ENCODE data around the gene CWC15. TPM values are rescaled to one million over a fixed set of nuclear protein-coding genes. Genes with fewer than 3 reads are reported as not detected.
"Not testable (repeated sequence)": the region's sequence is repeated elsewhere in the genome, so short reads cannot be mapped to it uniquely, and the experiment has no call there.

The CWC15 gene
- 10 to 100 TPM; 41.5 to 68.3 TPM for total RNA-seq

- DNase-seq (ENCODE audit: low spot score) (peak; percentile 95), ATAC-seq (peak; percentile 100)
- peaks cover 10 to 20% of the 10 kb centered on the region in 2 donors for H3K27me3 Mint-ChIP-seq
- peaks cover 20 to 22% of the 10 kb centered on the region in 2 donors for H3K4me1 Mint-ChIP-seq (ENCODE audit: low read depth in 2 of 2)
- peaks cover 37% of the 10 kb centered on the region for H3K36me3 Mint-ChIP-seq
- no peaks in the 10 kb centered on the region for H3K9me3 Mint-ChIP-seq
- H3K4me3 Mint-ChIP-seq = peak within 1 kb of the TSS; percentile 99
- H3K27ac Mint-ChIP-seq = peak within 1 kb of the TSS; percentile 93 to 96
Observed at GRCh38 chr11:94973099-94973968, at the start of gene CWC15, which contains the start of gene KDM4D. CWC15 (minus strand) TSS chr11:94973556; CDS start chr11:94972185, 1,371 bp downstream. KDM4D (plus strand) TSS chr11:94973709; CDS start chr11:94997373, 23,664 bp downstream.

- ATAC-seq; DNase-seq (ENCODE audit: low spot score); H3K27ac Mint-ChIP-seq; H3K27me3 Mint-ChIP-seq; H3K4me1 Mint-ChIP-seq (ENCODE audit: low read depth in 2 of 2); H3K36me3 Mint-ChIP-seq; H3K4me3 Mint-ChIP-seq; H3K9me3 Mint-ChIP-seq: not testable (repeated sequence)
Observed at GRCh38 chr11:95021468-95021867, 48.1 kb upstream of the CWC15 start.

- ATAC-seq = no peak
- H3K9me3 Mint-ChIP-seq = no peaks in the 10 kb centered on the region
- DNase-seq (ENCODE audit: low spot score) = no peak
- H3K27me3 Mint-ChIP-seq = peaks cover 12 to 18% of the 10 kb centered on the region in 2 donors
- H3K4me1 Mint-ChIP-seq (ENCODE audit: low read depth in 2 of 2) = no peaks in the 10 kb centered on the region
- no peaks in the 10 kb centered on the region for H3K36me3 Mint-ChIP-seq
- no peak overlapping the region for H3K4me3 Mint-ChIP-seq
- no peak overlapping the region for H3K27ac Mint-ChIP-seq
Observed at GRCh38 chr11:95016139-95016538, 42.8 kb upstream of the CWC15 start.

GRCh38 chr11:95014184-95014821 lies 40.9 kb upstream of the CWC15 start:
- Mint-ChIP-seq H3K27me3 (peaks cover 16 to 32% of the 10 kb centered on the region in 2 donors), H3K36me3 (no peaks in the 10 kb centered on the region), H3K4me1 (ENCODE audit: low read depth in 2 of 2) (no peaks in the 10 kb centered on the region), H3K4me3 (no peak overlapping the region), H3K9me3 (no peaks in the 10 kb centered on the region), H3K27ac (no peak overlapping the region)
- no peak for ATAC-seq
- DNase-seq (ENCODE audit: low spot score) = no peak

DNA sequence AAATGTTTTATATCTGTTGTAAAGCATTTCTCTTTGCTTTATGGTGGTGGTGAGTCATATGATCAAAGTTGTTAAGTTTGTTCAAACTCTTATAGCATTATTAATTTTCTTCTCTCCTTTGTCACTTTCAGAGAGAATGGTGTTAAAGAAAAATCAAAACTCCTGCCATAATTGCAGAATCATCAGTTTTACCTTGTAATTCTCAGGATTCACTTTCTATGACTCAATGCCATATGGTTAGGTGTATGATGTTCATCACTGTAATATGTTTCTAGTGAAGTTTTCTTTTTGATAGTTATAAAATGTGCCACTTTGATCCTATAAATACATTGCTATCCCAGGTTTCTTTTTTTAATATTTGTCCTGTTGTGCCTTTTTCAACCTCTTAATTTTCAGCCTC lies 38.0 kb upstream of the CWC15 start:
- H3K27ac Mint-ChIP-seq = no peak overlapping the region
- H3K9me3 Mint-ChIP-seq = no peaks in the 10 kb centered on the region
- no peaks in the 10 kb centered on the region for H3K36me3 Mint-ChIP-seq
- no peaks in the 10 kb centered on the region for H3K4me1 Mint-ChIP-seq (ENCODE audit: low read depth in 2 of 2)
- ATAC-seq (no peak), DNase-seq (ENCODE audit: low spot score) (no peak)
- peaks cover 25 to 48% of the 10 kb centered on the region in 2 donors for H3K27me3 Mint-ChIP-seq
- no peak overlapping the region for H3K4me3 Mint-ChIP-seq

GRCh38 chr11:95005642-95006041 lies 32.3 kb upstream of the CWC15 start:
- ATAC-seq (no peak), DNase-seq (ENCODE audit: low spot score) (no peak)
- Mint-ChIP-seq H3K4me1 (ENCODE audit: low read depth in 2 of 2) (no peaks in the 10 kb centered on the region), H3K4me3 (no peak overlapping the region), H3K27me3 (peaks cover 31 to 43% of the 10 kb centered on the region in 2 donors), H3K36me3 (no peaks in the 10 kb centered on the region), H3K9me3 (no peaks in the 10 kb centered on the region), H3K27ac (no peak overlapping the region)

- Mint-ChIP-seq H3K27ac (no peak overlapping the region), H3K36me3 (no peaks in the 10 kb centered on the region), H3K27me3 (peaks cover 25 to 34% of the 10 kb centered on the region in 2 donors), H3K9me3 (no peaks in the 10 kb centered on the region), H3K4me3 (no peak overlapping the region), H3K4me1 (ENCODE audit: low read depth in 2 of 2) (no peaks in the 10 kb centered on the region)
- DNase-seq (ENCODE audit: low spot score) = no peak
- ATAC-seq = no peak
Observed at GRCh38 chr11:95003716-95004115, 30.4 kb upstream of the CWC15 start.

- no peaks in the 10 kb centered on the region for H3K4me1 Mint-ChIP-seq (ENCODE audit: low read depth in 2 of 2)
- H3K27ac Mint-ChIP-seq = no peak overlapping the region
- H3K9me3 Mint-ChIP-seq = no peaks in the 10 kb centered on the region
- no peaks in the 10 kb centered on the region for H3K36me3 Mint-ChIP-seq
- ATAC-seq (no peak), DNase-seq (ENCODE audit: low spot score) (no peak)
- peaks cover 0 to 4% of the 10 kb centered on the region in 2 donors for H3K27me3 Mint-ChIP-seq
- H3K4me3 Mint-ChIP-seq = no peak overlapping the region
Observed at GRCh38 chr11:94998285-94998684, 24.9 kb upstream of the CWC15 start.

DNA sequence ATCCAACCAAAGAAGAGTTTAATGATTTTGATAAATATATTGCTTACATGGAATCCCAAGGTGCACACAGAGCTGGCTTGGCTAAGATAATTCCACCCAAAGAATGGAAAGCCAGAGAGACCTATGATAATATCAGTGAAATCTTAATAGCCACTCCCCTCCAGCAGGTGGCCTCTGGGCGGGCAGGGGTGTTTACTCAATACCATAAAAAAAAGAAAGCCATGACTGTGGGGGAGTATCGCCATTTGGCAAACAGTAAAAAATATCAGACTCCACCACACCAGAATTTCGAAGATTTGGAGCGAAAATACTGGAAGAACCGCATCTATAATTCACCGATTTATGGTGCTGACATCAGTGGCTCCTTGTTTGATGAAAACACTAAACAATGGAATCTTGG lies 24.1 kb upstream of the CWC15 start:
- Mint-ChIP-seq H3K27me3 (peaks cover 0 to 4% of the 10 kb centered on the region in 2 donors), H3K4me3 (no peak overlapping the region), H3K9me3 (no peaks in the 10 kb centered on the region), H3K4me1 (ENCODE audit: low read depth in 2 of 2) (no peaks in the 10 kb centered on the region), H3K36me3 (no peaks in the 10 kb centered on the region), H3K27ac (no peak overlapping the region)
- ATAC-seq = no peak
- no peak for DNase-seq (ENCODE audit: low spot score)

DNA sequence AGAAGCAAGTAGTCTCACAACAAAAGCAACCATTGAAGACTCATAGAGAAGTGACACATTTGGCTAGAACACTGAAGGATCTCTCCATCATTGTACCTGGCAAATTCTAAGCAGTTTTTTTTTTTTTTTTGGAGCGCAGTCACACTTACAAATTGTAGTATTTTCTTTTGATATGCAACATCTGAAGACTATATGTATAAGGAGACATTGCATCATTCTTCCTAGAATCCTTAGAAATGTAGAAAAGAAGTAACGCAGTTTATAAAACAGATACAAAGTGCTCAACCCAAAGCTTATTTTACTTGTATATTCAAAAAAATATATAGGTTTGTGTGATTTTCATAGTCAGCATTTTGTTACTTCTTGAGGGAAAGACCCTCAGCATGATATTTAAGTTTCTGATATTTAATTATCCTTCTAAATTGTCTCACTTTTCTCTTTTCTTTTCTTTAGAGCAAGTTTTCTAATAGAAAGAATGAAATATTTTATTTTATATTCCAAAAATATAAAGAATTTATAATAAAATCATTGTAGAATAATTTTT lies 20.1 kb upstream of the CWC15 start:
- H3K36me3 Mint-ChIP-seq = no peaks in the 10 kb centered on the region
- DNase-seq (ENCODE audit: low spot score) (no peak), ATAC-seq (no peak)
- H3K4me3 Mint-ChIP-seq = no peak overlapping the region
- no peaks in the 10 kb centered on the region for H3K4me1 Mint-ChIP-seq (ENCODE audit: low read depth in 2 of 2)
- H3K27me3 Mint-ChIP-seq = peaks cover 20 to 23% of the 10 kb centered on the region in 2 donors
- H3K9me3 Mint-ChIP-seq = no peaks in the 10 kb centered on the region
- no peak overlapping the region for H3K27ac Mint-ChIP-seq

DNA sequence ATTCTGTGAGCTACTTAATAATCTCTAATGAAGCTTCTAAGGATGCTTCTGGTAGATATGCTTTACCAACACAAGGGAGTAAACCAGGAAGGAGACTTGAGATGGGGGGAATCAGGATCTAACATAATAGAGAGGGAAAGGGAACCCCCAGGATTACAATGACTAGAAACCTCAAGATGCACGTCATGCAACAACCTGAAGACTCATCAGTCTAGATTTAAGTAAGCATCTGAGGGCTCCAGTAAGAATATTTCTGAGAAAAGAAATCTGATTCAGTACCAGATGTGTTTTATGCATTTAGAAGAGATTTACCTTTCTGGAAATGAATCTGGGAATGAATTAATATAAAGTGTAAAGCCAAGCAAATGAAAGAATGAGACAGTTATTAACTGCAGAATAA lies 15.4 kb upstream of the CWC15 start:
- DNase-seq (ENCODE audit: low spot score) = no peak
- H3K9me3 Mint-ChIP-seq = no peaks in the 10 kb centered on the region
- peaks cover 39 to 40% of the 10 kb centered on the region in 2 donors for H3K27me3 Mint-ChIP-seq
- H3K27ac Mint-ChIP-seq = no peak overlapping the region
- no peak for ATAC-seq
- no peaks in the 10 kb centered on the region for H3K36me3 Mint-ChIP-seq
- no peak overlapping the region for H3K4me3 Mint-ChIP-seq
- H3K4me1 Mint-ChIP-seq (ENCODE audit: low read depth in 2 of 2) = no peaks in the 10 kb centered on the region

- Mint-ChIP-seq H3K27me3 (peaks cover 40 to 49% of the 10 kb centered on the region in 2 donors), H3K27ac (no peak overlapping the region), H3K4me1 (ENCODE audit: low read depth in 2 of 2) (no peaks in the 10 kb centered on the region), H3K9me3 (no peaks in the 10 kb centered on the region), H3K36me3 (no peaks in the 10 kb centered on the region), H3K4me3 (no peak overlapping the region)
- no peak for DNase-seq (ENCODE audit: low spot score)
- ATAC-seq = no peak
Observed at GRCh38 chr11:94987378-94987777, 14.0 kb upstream of the CWC15 start.

DNA sequence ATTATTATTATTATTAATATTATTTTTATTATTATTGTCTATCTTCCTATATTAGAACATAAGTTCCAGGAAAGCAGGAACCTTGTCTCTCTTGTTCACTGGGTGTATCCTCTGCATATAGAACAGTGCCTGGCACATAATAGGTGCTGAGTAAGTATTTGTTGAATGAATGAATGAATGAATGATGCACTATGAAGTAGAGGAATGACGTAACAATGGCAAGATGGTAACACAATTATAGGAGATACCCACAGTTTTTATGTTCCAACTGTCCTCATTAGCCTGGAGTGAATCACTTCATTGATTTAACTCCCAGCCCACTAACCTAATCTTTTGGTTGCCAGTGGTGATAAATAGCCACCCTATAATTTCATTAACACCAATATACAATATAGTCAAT lies 2.2 kb upstream of the CWC15 start:
- Mint-ChIP-seq H3K9me3 (no peaks in the 10 kb centered on the region), H3K36me3 (peaks cover 20% of the 10 kb centered on the region), H3K4me3 (peak overlapping the region; percentile 99), H3K27ac (no peak overlapping the region), H3K27me3 (peaks cover 14 to 22% of the 10 kb centered on the region in 2 donors), H3K4me1 (ENCODE audit: low read depth in 2 of 2) (peaks cover 15 to 22% of the 10 kb centered on the region in 2 donors)
- DNase-seq (ENCODE audit: low spot score) (no peak), ATAC-seq (no peak)

DNA sequence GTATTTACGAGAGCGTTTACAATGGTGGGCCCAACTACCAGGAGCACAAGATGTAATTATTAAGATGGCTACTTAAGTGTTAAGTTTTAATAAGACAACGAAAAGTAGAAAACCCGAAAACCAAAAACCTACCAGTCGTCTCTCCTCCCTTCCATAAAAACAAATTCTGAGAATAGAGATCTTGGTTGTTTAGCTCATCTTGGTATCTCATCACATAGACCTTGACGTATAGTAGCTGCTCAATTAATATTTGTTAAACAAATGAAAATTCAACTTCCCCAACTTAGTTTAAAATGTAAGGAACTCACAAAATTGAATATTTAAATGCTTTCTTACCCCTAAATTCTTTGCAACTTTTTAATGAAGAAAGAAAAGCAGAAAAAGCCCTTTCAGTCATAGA lies 822 bp upstream of the CWC15 start:
- peaks cover 31% of the 10 kb centered on the region for H3K36me3 Mint-ChIP-seq
- H3K27ac Mint-ChIP-seq = peak overlapping the region; percentile 93 to 96
- peak overlapping the region; percentile 99 for H3K4me3 Mint-ChIP-seq
- ATAC-seq (no peak), DNase-seq (ENCODE audit: low spot score) (no peak)
- peaks cover 16 to 22% of the 10 kb centered on the region in 2 donors for H3K4me1 Mint-ChIP-seq (ENCODE audit: low read depth in 2 of 2)
- H3K9me3 Mint-ChIP-seq = no peaks in the 10 kb centered on the region
- H3K27me3 Mint-ChIP-seq = peaks cover 10 to 20% of the 10 kb centered on the region in 2 donors
